Liver (tissue), 9 donors: ENCODE data around the gene TP73. TPM values are rescaled to one million over a fixed set of nuclear protein-coding genes. Genes with fewer than 3 reads are reported as not detected.

Experiments
- DNase-seq: peaks from one replicate; pipeline ENCODE4 v3.0.0-alpha.2; 2017; ENCODE audit warnings: low spot score
- H3K27ac ChIP-seq, 2 donors: one replicate each; pipeline ENCODE4 v1.7.0; 2013; ENCODE audit warnings: inconsistent platforms in 2 of 2, low read length in 2 of 2, control low read depth in 1 of 2, low read depth in 1 of 2, mild to moderate bottlenecking in 1 of 2
- H3K27me3 ChIP-seq, 4 donors: one replicate each; pipeline versions ENCODE4 v1.6.1 to v1.7.0; 2013; ENCODE audit warnings: low read length in 3 of 4, inconsistent platforms in 1 of 4, mild to moderate bottlenecking in 1 of 4, moderate library complexity in 1 of 4; ENCODE audit not compliant: control insufficient read depth in 4 of 4, insufficient read depth in 4 of 4
- H3K36me3 ChIP-seq, 4 donors: one replicate each; pipeline versions ENCODE4 v1.6.1 to v1.7.0; 2013; ENCODE audit warnings: low read length in 3 of 4, mild to moderate bottlenecking in 3 of 4, low read depth in 1 of 4, moderate library complexity in 1 of 4; ENCODE audit not compliant: control insufficient read depth in 4 of 4, insufficient read depth in 3 of 4
- H3K4me1 ChIP-seq, 4 donors: one replicate each; pipeline versions ENCODE4 v1.6.1 to v1.7.0; 2013; ENCODE audit warnings: low read length in 3 of 4, mild to moderate bottlenecking in 3 of 4, moderate library complexity in 1 of 4; ENCODE audit not compliant: control insufficient read depth in 4 of 4, insufficient read depth in 4 of 4
- H3K4me3 ChIP-seq, 3 donors: one replicate each; pipeline versions ENCODE4 v1.6.1 to v1.7.0; 2013; ENCODE audit warnings: low read length in 3 of 3, control low read depth in 1 of 3, low read depth in 1 of 3, mild to moderate bottlenecking in 1 of 3
- H3K9ac ChIP-seq, 2 donors: one replicate each; pipeline ENCODE4 v1.7.0; 2013; ENCODE audit warnings: low read length in 2 of 2, mild to moderate bottlenecking in 2 of 2, moderate library complexity in 2 of 2, control low read depth in 1 of 2, low read depth in 1 of 2
- H3K9me3 ChIP-seq, 4 donors: one replicate each; pipeline versions ENCODE4 v1.6.1 to v1.7.0; 2013; ENCODE audit warnings: low read length in 3 of 4; ENCODE audit not compliant: control insufficient read depth in 4 of 4
- EGR1 ChIP-seq, 2 donors: IDR thresholded peaks; 2 replicates each; pipeline ENCODE4 v1.6.1; 2016 to 2018; ENCODE audit warnings: antibody characterized with exemption in 2 of 2, low read depth in 2 of 2
- FOXA1 ChIP-seq: IDR thresholded peaks from 2 replicates; pipeline ENCODE4 v1.6.1; 2016; ENCODE audit warnings: antibody characterized with exemption
- FOXA2 ChIP-seq: IDR thresholded peaks from 2 replicates; pipeline ENCODE4 v1.6.1; 2016; ENCODE audit warnings: antibody characterized with exemption
- GABPA ChIP-seq, 2 donors: IDR thresholded peaks in 1 of 2; conservative IDR thresholded peaks in 1 of 2; 2 replicates each; pipeline ENCODE4 v1.6.1; 2016; ENCODE audit warnings: antibody characterized with exemption in 2 of 2, mild to moderate bottlenecking in 1 of 2, moderate library complexity in 1 of 2
- HNF4A ChIP-seq, 2 donors: conservative IDR thresholded peaks; 2 replicates each; pipeline ENCODE4 v1.6.1; 2016; ENCODE audit warnings: antibody characterized with exemption in 2 of 2, mild to moderate bottlenecking in 2 of 2
- HNF4G ChIP-seq: IDR thresholded peaks from 2 replicates; pipeline ENCODE4 v1.6.1; 2016; ENCODE audit warnings: antibody characterized with exemption
- JUND ChIP-seq, 2 donors: IDR thresholded peaks; 2 replicates each; pipeline ENCODE4 v1.6.1; 2016; ENCODE audit warnings: antibody characterized with exemption in 2 of 2
- NR2F2 ChIP-seq: IDR thresholded peaks from 2 replicates; pipeline ENCODE4 v1.6.1; 2016; ENCODE audit warnings: antibody characterized with exemption
- TAF1 ChIP-seq: conservative IDR thresholded peaks from 2 replicates; pipeline ENCODE4 v1.6.1; 2016; ENCODE audit warnings: antibody characterized with exemption, mild to moderate bottlenecking
- YY1 ChIP-seq: IDR thresholded peaks from 2 replicates; pipeline ENCODE4 v1.6.1; 2016; ENCODE audit warnings: antibody characterized with exemption, mild to moderate bottlenecking
- WGBS: extraction: QIAGEN DNeasy Blood & Tissue Kit; methylation state at CpG from one replicate; pipeline ENCODE4 v1.1.7; 2013; 5-methylcytosine and 5-hydroxymethylcytosine counted together
- polyA plus RNA-seq, 2 donors: library from polyadenylated mRNA; stranded (reverse) in 1 of 2; unstranded in 1 of 2; fragments of 200-250 nt in 1 of 2; fragments of >200 nt in 1 of 2; fragmentation: Nextera tagmentation in 1 of 2; extraction: Ambion mirVana in 1 of 2; gene quantifications; one replicate each; pipeline versions ENCODE4 v1.2.1 to v1.2.3, GENCODE V29; 2013 to 2015
- total RNA-seq, 2 donors: library from RNA; depleted of rRNA; stranded (reverse); fragments of >200 nt; gene quantifications; one replicate each; pipeline ENCODE4 v1.2.3, GENCODE V29; 2014
- TF ChIP-seq, protein P1 (sequence below): IDR thresholded peaks from 2 replicates; pipeline ENCODE4 v1.6.1; 2016; ENCODE audit warnings: antibody characterized with exemption
- TF ChIP-seq, protein P2 (sequence below): IDR thresholded peaks from 2 replicates; pipeline ENCODE4 v1.6.1; 2016; ENCODE audit warnings: antibody characterized with exemption
- TF ChIP-seq, protein P3 (sequence below): fragments of 150-350 bp; IDR thresholded peaks from 2 replicates; pipeline ENCODE4 v1.5.1; 2017; ENCODE audit warnings: improper control_type of control experiment, low read depth, low read length; ENCODE audit not compliant: missing input control
- TF ChIP-seq, protein P4 (sequence below): IDR thresholded peaks from 2 replicates; pipeline ENCODE4 v1.6.1; 2016; ENCODE audit warnings: antibody characterized with exemption, mild to moderate bottlenecking
- donor health status: healthy.
- donor health status: healthy.
- donor health status: healthy.
- donor health status: healthy.
- donor health status: healthy.

Gene TP73
- total and polyA plus RNA-seq, 4 donors, result 0.08 to 0.29 (median 0.18) TPM

DNA sequence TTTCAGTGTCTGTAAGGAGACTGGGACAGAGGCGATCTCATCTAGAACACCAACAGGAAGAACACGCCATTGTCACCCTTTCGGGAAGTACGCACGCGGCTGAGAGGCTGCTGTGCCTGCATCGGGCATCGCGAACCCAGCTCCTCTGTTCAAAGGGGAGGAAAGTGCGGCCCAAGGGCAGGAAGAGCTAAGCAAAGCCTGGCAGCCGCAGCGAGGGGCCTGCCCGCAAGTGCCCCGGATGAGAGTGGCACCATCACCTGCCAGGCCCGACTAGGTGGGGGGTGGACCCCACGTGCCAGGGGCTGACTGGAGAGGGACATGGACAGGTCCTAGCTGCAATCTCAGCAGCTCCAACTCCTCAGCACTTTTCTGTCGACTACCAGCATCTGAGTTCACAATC is 20.0 kb upstream of the TP73 start (continued):
- no peak for TF ChIP-seq EGR1 (IDR thresholded peaks at IDR 0.05; ENCODE audit: low read depth in 2 of 2)
- no peak for TF ChIP-seq GABPA (IDR thresholded peaks at IDR 0.05 in 1 of 2, conservative IDR thresholded peaks at IDR 0.05 in 1 of 2)
- TF ChIP-seq YY1, result no peak
- TF ChIP-seq FOXA1, result no peak

DNA sequence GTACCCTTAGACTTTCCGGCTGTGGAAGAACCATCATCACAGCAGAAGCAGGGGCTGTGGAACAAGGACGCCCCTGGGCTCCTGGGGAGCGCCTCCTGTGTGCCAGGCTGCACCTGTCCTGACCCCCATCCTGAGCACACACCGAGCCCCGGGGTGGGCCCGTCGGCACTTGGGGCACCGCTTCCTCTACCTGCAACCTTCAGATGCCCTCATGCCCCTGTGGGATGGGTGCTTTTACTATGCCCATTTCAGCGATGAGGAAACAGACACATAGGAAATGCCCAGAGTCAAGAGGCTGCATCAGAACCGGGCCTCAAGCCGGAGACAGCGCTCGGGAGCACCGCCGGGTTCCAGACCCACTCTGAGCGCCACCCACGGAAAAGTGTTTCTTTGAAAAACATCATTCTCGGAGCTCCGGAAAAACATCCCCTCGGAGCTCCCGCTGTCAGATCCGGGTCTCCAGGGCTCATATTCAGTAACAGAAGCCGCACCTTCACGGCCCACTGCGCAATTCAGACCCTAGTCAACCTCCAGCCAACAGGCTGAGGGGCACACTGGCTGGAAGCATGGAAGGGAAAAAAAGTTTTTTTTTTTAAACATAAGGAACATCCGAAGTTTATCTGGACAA is 19.5 kb upstream of the TP73 start:
- TF ChIP-seq HNF4G (no peak), GABPA (IDR thresholded peaks at IDR 0.05 in 1 of 2, conservative IDR thresholded peaks at IDR 0.05 in 1 of 2) (no peak), FOXA1 (no peak), NR2F2 (no peak), TAF1 (no peak), FOXA2 (no peak), YY1 (no peak), JUND (IDR thresholded peaks at IDR 0.05) (no peak), HNF4A (conservative IDR thresholded peaks at IDR 0.05) (no peak)
- TF ChIP-seq, protein P1, sequence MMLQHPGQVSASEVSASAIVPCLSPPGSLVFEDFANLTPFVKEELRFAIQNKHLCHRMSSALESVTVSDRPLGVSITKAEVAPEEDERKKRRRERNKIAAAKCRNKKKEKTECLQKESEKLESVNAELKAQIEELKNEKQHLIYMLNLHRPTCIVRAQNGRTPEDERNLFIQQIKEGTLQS, result no peak
- TF ChIP-seq, protein P2, sequence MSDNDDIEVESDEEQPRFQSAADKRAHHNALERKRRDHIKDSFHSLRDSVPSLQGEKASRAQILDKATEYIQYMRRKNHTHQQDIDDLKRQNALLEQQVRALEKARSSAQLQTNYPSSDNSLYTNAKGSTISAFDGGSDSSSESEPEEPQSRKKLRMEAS, result no peak
- TF ChIP-seq, protein P3, sequence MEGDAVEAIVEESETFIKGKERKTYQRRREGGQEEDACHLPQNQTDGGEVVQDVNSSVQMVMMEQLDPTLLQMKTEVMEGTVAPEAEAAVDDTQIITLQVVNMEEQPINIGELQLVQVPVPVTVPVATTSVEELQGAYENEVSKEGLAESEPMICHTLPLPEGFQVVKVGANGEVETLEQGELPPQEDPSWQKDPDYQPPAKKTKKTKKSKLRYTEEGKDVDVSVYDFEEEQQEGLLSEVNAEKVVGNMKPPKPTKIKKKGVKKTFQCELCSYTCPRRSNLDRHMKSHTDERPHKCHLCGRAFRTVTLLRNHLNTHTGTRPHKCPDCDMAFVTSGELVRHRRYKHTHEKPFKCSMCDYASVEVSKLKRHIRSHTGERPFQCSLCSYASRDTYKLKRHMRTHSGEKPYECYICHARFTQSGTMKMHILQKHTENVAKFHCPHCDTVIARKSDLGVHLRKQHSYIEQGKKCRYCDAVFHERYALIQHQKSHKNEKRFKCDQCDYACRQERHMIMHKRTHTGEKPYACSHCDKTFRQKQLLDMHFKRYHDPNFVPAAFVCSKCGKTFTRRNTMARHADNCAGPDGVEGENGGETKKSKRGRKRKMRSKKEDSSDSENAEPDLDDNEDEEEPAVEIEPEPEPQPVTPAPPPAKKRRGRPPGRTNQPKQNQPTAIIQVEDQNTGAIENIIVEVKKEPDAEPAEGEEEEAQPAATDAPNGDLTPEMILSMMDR, result no peak
- TF ChIP-seq, protein P4, sequence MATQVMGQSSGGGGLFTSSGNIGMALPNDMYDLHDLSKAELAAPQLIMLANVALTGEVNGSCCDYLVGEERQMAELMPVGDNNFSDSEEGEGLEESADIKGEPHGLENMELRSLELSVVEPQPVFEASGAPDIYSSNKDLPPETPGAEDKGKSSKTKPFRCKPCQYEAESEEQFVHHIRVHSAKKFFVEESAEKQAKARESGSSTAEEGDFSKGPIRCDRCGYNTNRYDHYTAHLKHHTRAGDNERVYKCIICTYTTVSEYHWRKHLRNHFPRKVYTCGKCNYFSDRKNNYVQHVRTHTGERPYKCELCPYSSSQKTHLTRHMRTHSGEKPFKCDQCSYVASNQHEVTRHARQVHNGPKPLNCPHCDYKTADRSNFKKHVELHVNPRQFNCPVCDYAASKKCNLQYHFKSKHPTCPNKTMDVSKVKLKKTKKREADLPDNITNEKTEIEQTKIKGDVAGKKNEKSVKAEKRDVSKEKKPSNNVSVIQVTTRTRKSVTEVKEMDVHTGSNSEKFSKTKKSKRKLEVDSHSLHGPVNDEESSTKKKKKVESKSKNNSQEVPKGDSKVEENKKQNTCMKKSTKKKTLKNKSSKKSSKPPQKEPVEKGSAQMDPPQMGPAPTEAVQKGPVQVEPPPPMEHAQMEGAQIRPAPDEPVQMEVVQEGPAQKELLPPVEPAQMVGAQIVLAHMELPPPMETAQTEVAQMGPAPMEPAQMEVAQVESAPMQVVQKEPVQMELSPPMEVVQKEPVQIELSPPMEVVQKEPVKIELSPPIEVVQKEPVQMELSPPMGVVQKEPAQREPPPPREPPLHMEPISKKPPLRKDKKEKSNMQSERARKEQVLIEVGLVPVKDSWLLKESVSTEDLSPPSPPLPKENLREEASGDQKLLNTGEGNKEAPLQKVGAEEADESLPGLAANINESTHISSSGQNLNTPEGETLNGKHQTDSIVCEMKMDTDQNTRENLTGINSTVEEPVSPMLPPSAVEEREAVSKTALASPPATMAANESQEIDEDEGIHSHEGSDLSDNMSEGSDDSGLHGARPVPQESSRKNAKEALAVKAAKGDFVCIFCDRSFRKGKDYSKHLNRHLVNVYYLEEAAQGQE, result no peak
- no peaks in the 10 kb centered on the region for H3K9me3 ChIP-seq
- peaks cover 19 to 74% (median 39%) of the 10 kb centered on the region in 4 donors for H3K36me3 ChIP-seq
- no peak for DNase-seq
- no peaks in the 10 kb centered on the region for H3K27me3 ChIP-seq
- no peak overlapping the region for H3K9ac ChIP-seq
- no peak overlapping the region for H3K27ac ChIP-seq
- 96% methylated on average over 26 of the region's 26 CpGs for whole genome bisulfite sequencing
- H3K4me3 ChIP-seq, result no peak overlapping the region
- no peaks in the 10 kb centered on the region for H3K4me1 ChIP-seq
